K562 (cell line): ENCODE data around the gene SLC26A1. TPM values are rescaled to one million over a fixed set of nuclear protein-coding genes. Genes with fewer than 3 reads are reported as not detected.

Source experiments
- ATAC-seq: fragments of 200-7000 bp; cut with Tn5 transposase; 3 replicates; pipeline ENCODE4 v1.9.1; 2020; ENCODE audit warnings: moderate library complexity
- BruUV-seq: library from RNA; stranded (reverse); fragments of 400-500 nt; replicated peaks from 2 replicates; lab custom pipeline; 2021; lab: Mats Ljungman, UMichigan
- CTCF ChIA-PET: fragments of 300-600 bp; formaldehyde crosslinking; extraction: SDS; loops from one replicate; lab custom pipeline; 2021; ENCODE audit warnings: low intra/inter-chr PET ratio; lab: Yijun Ruan, JAX
- POLR2A ChIA-PET: fragments of 300-600, 350-650 bp; sonication (Branson Sonifier 250); formaldehyde crosslinking; extraction: SDS; loops from one replicate; lab custom pipeline; 2021; ENCODE audit warnings: antibody characterized with exemption, inconsistent platforms; lab: Yijun Ruan, JAX
- DNase-seq, 4 experiments: peaks; one replicate each; pipeline versions ENCODE4 v3.0.0 to v3.0.0-alpha.2; 2011 to 2018; ENCODE audit warnings: low spot score in 3 of 4, mixed read lengths in 3 of 4; ENCODE audit errors: extremely low read depth in 1 of 4
- FAIRE-seq: peaks from 2 replicates; lab custom pipeline; 2011; peaks lifted over from hg19 to GRCh38; lab: Jason Lieb, UNC
- H2AFZ ChIP-seq: 2 replicates; pipeline ENCODE4 v1.6.0; 2011; ENCODE audit warnings: low read depth, low read length, control low read depth, inconsistent platforms
- H3K27ac ChIP-seq: fragments of 200-600 bp; 3 replicates; pipeline ENCODE4 v1.8.0; 2011; ENCODE audit warnings: low read depth, mild to moderate bottlenecking, control low read depth, inconsistent platforms, low read length, moderate library complexity, mixed read lengths; ENCODE audit errors: extremely low read depth
- H3K27me3 ChIP-seq, 2 experiments: fragments of 300-600 bp in 1 of 2; 2 replicates in 1 of 2; 3 replicates in 1 of 2; pipeline versions ENCODE4 v1.6.0 to v1.8.0; 2011; ENCODE audit warnings: inconsistent platforms in 2 of 2, low read length in 2 of 2, mild to moderate bottlenecking in 1 of 2, mixed read lengths in 1 of 2, moderate library complexity in 1 of 2; ENCODE audit not compliant: control insufficient read depth in 2 of 2, insufficient read depth in 2 of 2
- H3K36me3 ChIP-seq: fragments of 300-600 bp; 3 replicates; pipeline ENCODE4 v1.8.0; 2011; ENCODE audit warnings: mild to moderate bottlenecking, low read length, inconsistent platforms; ENCODE audit not compliant: control insufficient read depth, insufficient read depth
- H3K4me1 ChIP-seq, 2 experiments: fragments of 200-600 bp in 1 of 2; replicated peaks in 1 of 2; 2 replicates in 1 of 2; 3 replicates in 1 of 2; pipeline versions ENCODE4 v1.5.1 to v1.8.0; 2011; ENCODE audit warnings: inconsistent platforms in 2 of 2, low read length in 2 of 2, mild to moderate bottlenecking in 1 of 2, mixed read lengths in 1 of 2, moderate library complexity in 1 of 2; ENCODE audit not compliant: control insufficient read depth in 2 of 2, insufficient read depth in 2 of 2
- H3K4me2 ChIP-seq: 2 replicates; pipeline ENCODE4 v1.6.1; 2011; ENCODE audit warnings: low read length, control low read depth, inconsistent platforms, mixed read lengths; ENCODE audit not compliant: insufficient read depth
- H3K4me3 ChIP-seq: fragments of 200-600 bp; sonication (generic), shearing (Covaris generic); 2 replicates; pipeline ENCODE4 v1.5.1; 2016; ENCODE audit warnings: control low read depth, inconsistent platforms
- H3K79me2 ChIP-seq: fragments of 200-600 bp; 3 replicates; pipeline ENCODE4 v1.8.0; 2011; ENCODE audit warnings: low read length, inconsistent platforms; ENCODE audit not compliant: control insufficient read depth, insufficient read depth
- H3K9ac ChIP-seq, 2 experiments: 2 replicates each; pipeline versions ENCODE4 v1.6.0 to v1.6.1; 2011; ENCODE audit warnings: low read depth in 2 of 2, low read length in 2 of 2, control low read depth in 1 of 2, inconsistent platforms in 1 of 2, mild to moderate bottlenecking in 1 of 2, mixed read lengths in 1 of 2; ENCODE audit not compliant: insufficient read depth in 1 of 2
- H3K9me1 ChIP-seq: one replicate; pipeline ENCODE4 v1.6.0; 2011; ENCODE audit warnings: inconsistent platforms, mild to moderate bottlenecking, low read length, moderate library complexity; ENCODE audit not compliant: control insufficient read depth, insufficient read depth
- H3K9me3 ChIP-seq: replicated peaks from 2 replicates; pipeline ENCODE4 v1.5.1; 2011; ENCODE audit warnings: low read depth, low read length, inconsistent platforms; ENCODE audit not compliant: control insufficient read depth, insufficient read depth
- H4K20me1 ChIP-seq: replicated peaks from 2 replicates; pipeline ENCODE4 v1.6.1; 2011; ENCODE audit warnings: low read length, inconsistent platforms, mixed read lengths; ENCODE audit not compliant: control insufficient read depth, insufficient read depth
- ATF4 ChIP-seq: fragments of 450-650 bp; formaldehyde crosslinking; IDR thresholded peaks from 2 replicates; pipeline ENCODE4 v1.4.0; 2022; ENCODE audit warnings: mild to moderate bottlenecking, moderate library complexity
- ATF7 ChIP-seq: fragments of 450-650 bp; IDR thresholded peaks from 2 replicates; pipeline ENCODE4 v1.7.1; 2014; ENCODE audit warnings: mild to moderate bottlenecking, moderate library complexity
- CHD4 ChIP-seq: fragments of 200-600 bp; sonication (generic); IDR thresholded peaks from 3 replicates; pipeline ENCODE4 v1.6.1; 2012; ENCODE audit warnings: low read depth, mild to moderate bottlenecking, mixed read lengths, low read length, inconsistent platforms; ENCODE audit not compliant: insufficient read depth, insufficient replicate concordance, poor library complexity, severe bottlenecking
- CTBP1 ChIP-seq: fragments of 450-650 bp; IDR thresholded peaks from 2 replicates; pipeline ENCODE4 v1.6.1; 2016; ENCODE audit warnings: borderline replicate concordance
- CTCFL ChIP-seq: IDR thresholded peaks from 2 replicates; pipeline ENCODE4 v1.6.1; 2011; ENCODE audit warnings: borderline replicate concordance, low read depth, mild to moderate bottlenecking, moderate library complexity, low read length; ENCODE audit not compliant: insufficient read depth, poor library complexity, severe bottlenecking
- GABPA ChIP-seq: fragments of 200-800 bp; sonication (Bioruptor generic); conservative IDR thresholded peaks from 2 replicates; pipeline ENCODE4 v1.6.1; 2016; ENCODE audit warnings: low read depth, missing genetic modification characterization, missing compliant biosample characterization
- GATAD2B ChIP-seq: fragments of 450-650 bp; IDR thresholded peaks from 2 replicates; pipeline ENCODE4 v1.6.1; 2017; ENCODE audit warnings: mild to moderate bottlenecking, borderline replicate concordance
- HDGF ChIP-seq: fragments of 450-650 bp; IDR thresholded peaks from 2 replicates; pipeline ENCODE4 v1.6.1; 2016
- L3MBTL2 ChIP-seq: fragments of 450-650 bp; IDR thresholded peaks from 2 replicates; pipeline ENCODE4 v1.6.1; 2016; ENCODE audit warnings: mild to moderate bottlenecking, moderate library complexity
- MAZ ChIP-seq, 2 experiments: fragments of 450-650 bp in 1 of 2; sonication (generic) in 1 of 2; formaldehyde crosslinking; IDR thresholded peaks in 1 of 2; conservative IDR thresholded peaks in 1 of 2; 2 replicates each; pipeline versions ENCODE4 v1.4.0 to v1.5.0; 2020; ENCODE audit warnings: mild to moderate bottlenecking in 1 of 2, missing genetic modification reagents in 1 of 2
- TFAP4 ChIP-seq: sonication (generic); formaldehyde crosslinking; IDR thresholded peaks from 2 replicates; pipeline ENCODE4 v1.8.0; 2022; ENCODE audit warnings: missing genetic modification reagents, mild to moderate bottlenecking, moderate library complexity, borderline replicate concordance
- ZNF76 ChIP-seq: fragments of 250-450 bp; sonication (Bioruptor Pico); IDR thresholded peaks from 2 replicates; pipeline ENCODE4 v1.4.0; 2020; ENCODE audit warnings: mild to moderate bottlenecking, moderate library complexity, borderline replicate concordance
- WGBS: fragments of 100-300 bp; shearing (Covaris generic); methylation state at CpG from one replicate; pipeline ENCODE4 v1.1.6; 2016; ENCODE audit warnings: low coverage, mixed read lengths; ENCODE audit not compliant: insufficient coverage; ENCODE audit errors: missing lambda C conversion rate; 5-methylcytosine and 5-hydroxymethylcytosine counted together
- in situ Hi-C: fragments of 300-500 bp; cut with MboI; formaldehyde crosslinking; loops from 4 replicates; pipeline ENCODE4 v1.15.0; 2018; ENCODE audit warnings: inconsistent platforms, mixed read lengths
- intact Hi-C: fragments of 100-400 bp; cut with micrococcal nuclease; formaldehyde crosslinking; loops from 2 replicates; pipeline ENCODE4 v1.14.2; 2022
- polyA plus RNA-seq, 8 experiments: library from polyadenylated mRNA; depleted of rRNA in 4 of 8; stranded (reverse) in 5 of 8; unstranded in 3 of 8; fragments of >200 nt; fragmentation: Nextera tagmentation in 2 of 8; fragmentation: Illumina TruSeq in 1 of 8; extraction: Ambion mirVana in 2 of 8; extraction: Trizol in 1 of 8; gene quantifications; 2 replicates each; pipeline versions ENCODE4 v1.2.1 to v1.2.3, GENCODE V29; 2011 to 2014; ENCODE audit warnings: inconsistent platforms in 1 of 8, missing spikeins in 1 of 8
- total RNA-seq, 7 experiments: library from RNA; depleted of rRNA in 6 of 7; stranded (reverse); fragments of >200 nt in 6 of 7; fragmentation: Illumina TruSeq in 2 of 7; extraction: Trizol in 2 of 7; gene quantifications; 2 replicates each; pipeline versions ENCODE4 v1.2.1 to v1.2.3, GENCODE V29; 2011 to 2021; ENCODE audit warnings: low replicate concordance in 1 of 7
- TF ChIP-seq, protein P1 (sequence below): sonication (generic); formaldehyde crosslinking; IDR thresholded peaks from 2 replicates; pipeline ENCODE4 v1.8.0; 2022; ENCODE audit warnings: mild to moderate bottlenecking, missing genetic modification reagents

SLC26A1 gene
- total and polyA plus RNA-seq, 9 of the 15 experiments (the other 6 are each of a cell fraction or from before 2014, with no cell fraction given): 0.11 to 4.2 (median 0.95) TPM

DNA sequence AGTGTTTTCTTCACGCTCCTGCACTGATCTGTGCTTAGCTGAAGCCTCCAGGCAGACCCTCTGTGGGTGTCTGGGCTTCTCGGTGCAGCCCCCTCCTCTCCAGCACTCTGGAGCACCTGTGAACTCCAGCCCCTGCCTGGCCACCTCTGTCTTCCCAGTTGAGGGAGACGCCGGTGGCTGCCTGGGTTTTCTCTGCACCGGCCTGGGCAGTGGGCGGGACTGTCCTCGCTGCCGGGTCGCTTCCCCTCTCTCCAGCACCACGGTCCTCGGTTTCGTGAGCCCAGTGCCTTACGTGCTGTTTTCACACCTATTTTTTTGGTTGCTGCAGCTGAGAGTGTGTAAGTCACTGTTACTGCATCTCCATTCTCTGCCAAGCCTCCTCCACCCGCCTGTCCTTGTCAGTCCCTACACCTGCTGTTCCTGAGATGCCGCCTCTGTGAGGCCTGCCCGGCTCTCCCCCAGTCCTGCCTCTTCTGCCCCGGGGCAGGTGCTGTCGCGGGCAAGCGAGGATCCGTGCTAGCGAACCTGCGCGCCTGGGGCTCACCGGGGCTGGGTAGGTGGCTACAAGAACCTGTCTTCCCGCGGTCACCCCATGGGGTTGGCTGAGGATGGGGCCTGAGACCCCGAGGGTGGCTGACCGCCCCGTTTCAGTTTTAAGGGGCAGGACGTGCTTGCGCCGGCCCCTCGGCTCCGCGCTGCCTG is 15.8 kb upstream of the SLC26A1 start:
- peak overlapping the region; percentile 79 for H3K4me2 ChIP-seq
- TF ChIP-seq L3MBTL2 (peak; percentile 54; the same call in 1 of the 2 replicates), ATF4 (CRISPR knock-in tag) (no peak), CTBP1 (0 out of 2 replicates have a peak, but pooled peaks have one; percentile 25), ATF7 (peak; percentile 11; the same call in 1 of the 2 replicates), MAZ (CRISPR knock-in tag; conservative IDR thresholded peaks at IDR 0.05 in 1 of 2, IDR thresholded peaks at IDR 0.05 in 1 of 2) (0 out of 4 replicates have a peak, but pooled peaks of 1 of the 2 experiments have one; percentile 20), GABPA (no peak), ZNF76 (no peak), CHD4 (no peak), GATAD2B (no peak), HDGF (0 out of 2 replicates have a peak, but pooled peaks have one; percentile 37), CTCFL (no peak), TFAP4 (CRISPR knock-in tag) (0 out of 2 replicates have a peak, but pooled peaks have one; percentile 22)
- TF ChIP-seq, protein P1, sequence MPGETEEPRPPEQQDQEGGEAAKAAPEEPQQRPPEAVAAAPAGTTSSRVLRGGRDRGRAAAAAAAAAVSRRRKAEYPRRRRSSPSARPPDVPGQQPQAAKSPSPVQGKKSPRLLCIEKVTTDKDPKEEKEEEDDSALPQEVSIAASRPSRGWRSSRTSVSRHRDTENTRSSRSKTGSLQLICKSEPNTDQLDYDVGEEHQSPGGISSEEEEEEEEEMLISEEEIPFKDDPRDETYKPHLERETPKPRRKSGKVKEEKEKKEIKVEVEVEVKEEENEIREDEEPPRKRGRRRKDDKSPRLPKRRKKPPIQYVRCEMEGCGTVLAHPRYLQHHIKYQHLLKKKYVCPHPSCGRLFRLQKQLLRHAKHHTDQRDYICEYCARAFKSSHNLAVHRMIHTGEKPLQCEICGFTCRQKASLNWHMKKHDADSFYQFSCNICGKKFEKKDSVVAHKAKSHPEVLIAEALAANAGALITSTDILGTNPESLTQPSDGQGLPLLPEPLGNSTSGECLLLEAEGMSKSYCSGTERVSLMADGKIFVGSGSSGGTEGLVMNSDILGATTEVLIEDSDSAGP (CRISPR knock-in tag): 0 out of 2 replicates have a peak, but pooled peaks have one; percentile 19

More for the DNA sequence above, 15.8 kb upstream of the SLC26A1 start:
- 14% methylated on average over 28 of the region's 36 CpGs for WGBS
- ChIA-PET CTCF (no interaction called here), POLR2A (interaction anchor here (0.8 to 0.9 kb wide), 2 partner anchors 24 to 40 kb away, joined by 3 read pairs; no protein-coding TSS in a partner anchor)
- Histone ChIP-seq H2AFZ (peak overlapping the region; percentile 88), H4K20me1 (no peaks in the 10 kb centered on the region), H3K9me1 (peaks cover 4% of the 10 kb centered on the region), H3K79me2 (peaks cover 12% of the 10 kb centered on the region), H3K9ac (peak overlapping the region; percentile 49 to 91; a peak in 3 of 4 replicates), H3K4me3 (peak overlapping the region; percentile 52), H3K4me1 (peaks cover 14 to 61% of the 10 kb centered on the region in 2 experiments; a peak in 4 of 5 replicates), H3K9me3 (no peaks in the 10 kb centered on the region), H3K27me3 (no peaks in the 10 kb centered on the region), H3K36me3 (peaks cover 12% of the 10 kb centered on the region; the same call in 2 of the 3 replicates), H3K27ac (no peak overlapping the region)
- intact Hi-C loops: no loop called here
- FAIRE-seq (no peak), ATAC-seq (no peak), DNase-seq (no peak)
- in situ Hi-C loops: no loop called here
- BruUV-seq: no TSS peak
